ENCODE data around the gene PPY.
A peak's percentile ranks its signal among the peaks of the same experiment; 100 is the strongest.
"Not testable (repeated sequence)": the region's sequence is repeated elsewhere in the genome, so short reads cannot be mapped to it uniquely, and the experiment has no call there.

Gene PPY

GRCh38 chr17:43961954-43962353 lies 19.7 kb upstream of the PPY start:
- H3K4me1 ChIP-seq (ENCODE audit: control insufficient read depth, insufficient read depth, low read length, unreplicated experiment) = peaks cover 19% of the 10 kb centered on the region
- H3K4me3 ChIP-seq (ENCODE audit: low read depth, low read length) = no peak overlapping the region
- no peaks in the 10 kb centered on the region for H3K79me2 ChIP-seq (ENCODE audit: control insufficient read depth, insufficient read depth, low read length, unreplicated experiment)
- H3K27me3 ChIP-seq (ENCODE audit: insufficient read depth, low read length) = no peaks in the 10 kb centered on the region
- H3K27ac ChIP-seq (ENCODE audit: low read depth, low read length) = no peak overlapping the region
- no peak overlapping the region for H2AFZ ChIP-seq (ENCODE audit: low read length, unreplicated experiment)
- H3K36me3 ChIP-seq (ENCODE audit: insufficient read depth, low read length) = no peaks in the 10 kb centered on the region

- H3K4me1 ChIP-seq (ENCODE audit: control insufficient read depth, insufficient read depth, low read length, unreplicated experiment) = peaks cover 24% of the 10 kb centered on the region
- H3K4me3 ChIP-seq (ENCODE audit: low read depth, low read length); H3K27me3 ChIP-seq (ENCODE audit: insufficient read depth, low read length); H2AFZ ChIP-seq (ENCODE audit: low read length, unreplicated experiment); H3K79me2 ChIP-seq (ENCODE audit: control insufficient read depth, insufficient read depth, low read length, unreplicated experiment); H3K36me3 ChIP-seq (ENCODE audit: insufficient read depth, low read length); H3K27ac ChIP-seq (ENCODE audit: low read depth, low read length): not testable (repeated sequence)
Observed at GRCh38 chr17:43961292-43961691, 19.0 kb upstream of the PPY start.

- Histone ChIP-seq H3K79me2 (ENCODE audit: control insufficient read depth, insufficient read depth, low read length, unreplicated experiment) (no peaks in the 10 kb centered on the region), H3K4me1 (ENCODE audit: control insufficient read depth, insufficient read depth, low read length, unreplicated experiment) (peaks cover 29% of the 10 kb centered on the region), H3K27me3 (ENCODE audit: insufficient read depth, low read length) (peaks cover 9% of the 10 kb centered on the region)
Observed at GRCh38 chr17:43958748-43959352, 16.6 kb upstream of the PPY start.

GRCh38 chr17:43956222-43956621 lies 13.9 kb upstream of the PPY start:
- H3K27me3 ChIP-seq (ENCODE audit: insufficient read depth, low read length) = peaks cover 35% of the 10 kb centered on the region
- H3K36me3 ChIP-seq (ENCODE audit: insufficient read depth, low read length) = no peaks in the 10 kb centered on the region
- H3K79me2 ChIP-seq (ENCODE audit: control insufficient read depth, insufficient read depth, low read length, unreplicated experiment) = no peaks in the 10 kb centered on the region
- H3K4me3 ChIP-seq (ENCODE audit: low read depth, low read length) = no peak overlapping the region
- H3K27ac ChIP-seq (ENCODE audit: low read depth, low read length) = no peak overlapping the region
- peaks cover 26% of the 10 kb centered on the region for H3K4me1 ChIP-seq (ENCODE audit: control insufficient read depth, insufficient read depth, low read length, unreplicated experiment)
- H2AFZ ChIP-seq (ENCODE audit: low read length, unreplicated experiment) = no peak overlapping the region

More at GRCh38 chr17:43958748-43959352, 16.6 kb upstream of the PPY start:
- no peaks in the 10 kb centered on the region for H3K36me3 ChIP-seq (ENCODE audit: insufficient read depth, low read length)
- H3K27ac ChIP-seq (ENCODE audit: low read depth, low read length) = no peak overlapping the region
- H2AFZ ChIP-seq (ENCODE audit: low read length, unreplicated experiment) = no peak overlapping the region
- no peak overlapping the region for H3K4me3 ChIP-seq (ENCODE audit: low read depth, low read length)

GRCh38 chr17:43953746-43954145 lies 11.5 kb upstream of the PPY start, which contains the start of gene PYY:
PYY (minus strand) TSS chr17:43953940; CDS start chr17:43953483, 457 bp downstream.
- peaks cover 43% of the 10 kb centered on the region for H3K27me3 ChIP-seq (ENCODE audit: insufficient read depth, low read length)
- no peak within 1 kb of the TSS for H2AFZ ChIP-seq (ENCODE audit: low read length, unreplicated experiment)
- peak within 1 kb of the TSS; percentile 15; the same call in 1 of the 2 replicates for H3K4me3 ChIP-seq (ENCODE audit: low read depth, low read length)
- H3K4me1 ChIP-seq (ENCODE audit: control insufficient read depth, insufficient read depth, low read length, unreplicated experiment) = peaks cover 15% of the 10 kb centered on the region
- H3K79me2 ChIP-seq (ENCODE audit: control insufficient read depth, insufficient read depth, low read length, unreplicated experiment) = no peaks in the 10 kb centered on the region
- H3K36me3 ChIP-seq (ENCODE audit: insufficient read depth, low read length) = no peaks in the 10 kb centered on the region
- no peak within 1 kb of the TSS for H3K27ac ChIP-seq (ENCODE audit: low read depth, low read length)

- H2AFZ ChIP-seq (ENCODE audit: low read length, unreplicated experiment) = no peak overlapping the region
- no peaks in the 10 kb centered on the region for H3K79me2 ChIP-seq (ENCODE audit: control insufficient read depth, insufficient read depth, low read length, unreplicated experiment)
- H3K4me3 ChIP-seq (ENCODE audit: low read depth, low read length) = peak overlapping the region; percentile 15; the same call in 1 of the 2 replicates
- H3K36me3 ChIP-seq (ENCODE audit: insufficient read depth, low read length) = no peaks in the 10 kb centered on the region
- H3K27me3 ChIP-seq (ENCODE audit: insufficient read depth, low read length) = peaks cover 43% of the 10 kb centered on the region
- H3K27ac ChIP-seq (ENCODE audit: low read depth, low read length) = no peak overlapping the region
- H3K4me1 ChIP-seq (ENCODE audit: control insufficient read depth, insufficient read depth, low read length, unreplicated experiment) = peaks cover 10% of the 10 kb centered on the region
Observed at GRCh38 chr17:43952724-43953666, 10.7 kb upstream of the PPY start.

- no peak overlapping the region for H3K27ac ChIP-seq (ENCODE audit: low read depth, low read length)
- H2AFZ ChIP-seq (ENCODE audit: low read length, unreplicated experiment) = no peak overlapping the region
- peaks cover 43% of the 10 kb centered on the region for H3K27me3 ChIP-seq (ENCODE audit: insufficient read depth, low read length)
- H3K4me1 ChIP-seq (ENCODE audit: control insufficient read depth, insufficient read depth, low read length, unreplicated experiment) = peaks cover 10% of the 10 kb centered on the region
- H3K4me3 ChIP-seq (ENCODE audit: low read depth, low read length) = no peak overlapping the region
- H3K79me2 ChIP-seq (ENCODE audit: control insufficient read depth, insufficient read depth, low read length, unreplicated experiment) = no peaks in the 10 kb centered on the region
- no peaks in the 10 kb centered on the region for H3K36me3 ChIP-seq (ENCODE audit: insufficient read depth, low read length)
Observed at GRCh38 chr17:43952351-43952723, 10.1 kb upstream of the PPY start.

GRCh38 chr17:43951750-43952149 lies 9.5 kb upstream of the PPY start:
- H3K27ac ChIP-seq (ENCODE audit: low read depth, low read length) = no peak overlapping the region
- peaks cover 9% of the 10 kb centered on the region for H3K4me1 ChIP-seq (ENCODE audit: control insufficient read depth, insufficient read depth, low read length, unreplicated experiment)
- H2AFZ ChIP-seq (ENCODE audit: low read length, unreplicated experiment) = no peak overlapping the region
- H3K79me2 ChIP-seq (ENCODE audit: control insufficient read depth, insufficient read depth, low read length, unreplicated experiment) = no peaks in the 10 kb centered on the region
- H3K27me3 ChIP-seq (ENCODE audit: insufficient read depth, low read length) = peaks cover 43% of the 10 kb centered on the region
- no peaks in the 10 kb centered on the region for H3K36me3 ChIP-seq (ENCODE audit: insufficient read depth, low read length)
- H3K4me3 ChIP-seq (ENCODE audit: low read depth, low read length) = no peak overlapping the region

- no peaks in the 10 kb centered on the region for H3K79me2 ChIP-seq (ENCODE audit: control insufficient read depth, insufficient read depth, low read length, unreplicated experiment)
- H3K36me3 ChIP-seq (ENCODE audit: insufficient read depth, low read length) = no peaks in the 10 kb centered on the region
- H3K27ac ChIP-seq (ENCODE audit: low read depth, low read length) = no peak overlapping the region
- H2AFZ ChIP-seq (ENCODE audit: low read length, unreplicated experiment) = no peak overlapping the region
- H3K4me1 ChIP-seq (ENCODE audit: control insufficient read depth, insufficient read depth, low read length, unreplicated experiment) = no peaks in the 10 kb centered on the region
- peaks cover 43% of the 10 kb centered on the region for H3K27me3 ChIP-seq (ENCODE audit: insufficient read depth, low read length)
- H3K4me3 ChIP-seq (ENCODE audit: low read depth, low read length) = no peak overlapping the region
Observed at GRCh38 chr17:43950554-43950953, 8.3 kb upstream of the PPY start.

- H3K4me1 ChIP-seq (ENCODE audit: control insufficient read depth, insufficient read depth, low read length, unreplicated experiment) = no peaks in the 10 kb centered on the region
- H3K27me3 ChIP-seq (ENCODE audit: insufficient read depth, low read length) = peaks cover 43% of the 10 kb centered on the region
- H3K27ac ChIP-seq (ENCODE audit: low read depth, low read length) = no peak overlapping the region
Observed at GRCh38 chr17:43949781-43950180, 7.5 kb upstream of the PPY start.

GRCh38 chr17:43946781-43947180 lies 4.5 kb upstream of the PPY start:
- peaks cover 13% of the 10 kb centered on the region for H3K27me3 ChIP-seq (ENCODE audit: insufficient read depth, low read length)
- no peak overlapping the region for H3K4me3 ChIP-seq (ENCODE audit: low read depth, low read length)
- H2AFZ ChIP-seq (ENCODE audit: low read length, unreplicated experiment) = no peak overlapping the region
- H3K27ac ChIP-seq (ENCODE audit: low read depth, low read length) = no peak overlapping the region
- H3K4me1 ChIP-seq (ENCODE audit: control insufficient read depth, insufficient read depth, low read length, unreplicated experiment) = peaks cover 2% of the 10 kb centered on the region
- H3K36me3 ChIP-seq (ENCODE audit: insufficient read depth, low read length) = no peaks in the 10 kb centered on the region
- no peaks in the 10 kb centered on the region for H3K79me2 ChIP-seq (ENCODE audit: control insufficient read depth, insufficient read depth, low read length, unreplicated experiment)

More at GRCh38 chr17:43949781-43950180, 7.5 kb upstream of the PPY start:
- Histone ChIP-seq H2AFZ (ENCODE audit: low read length, unreplicated experiment) (no peak overlapping the region), H3K36me3 (ENCODE audit: insufficient read depth, low read length) (no peaks in the 10 kb centered on the region), H3K4me3 (ENCODE audit: low read depth, low read length) (no peak overlapping the region), H3K79me2 (ENCODE audit: control insufficient read depth, insufficient read depth, low read length, unreplicated experiment) (no peaks in the 10 kb centered on the region)
